Fibroblast of mammary gland (primary cell): ENCODE results near the gene RHEB.

Source experiments
- DNase-seq: peaks from one replicate; pipeline ENCODE4 v3.0.0-alpha.2; 2010; ENCODE audit warnings: low read depth
- H3K4me3 ChIP-seq: 2 replicates; pipeline ENCODE4 v1.5.1; 2011; ENCODE audit warnings: low read depth, mild to moderate bottlenecking, low read length, moderate library complexity; ENCODE audit not compliant: control insufficient read depth
- CTCF ChIP-seq: conservative IDR thresholded peaks from 2 replicates; pipeline ENCODE4 v1.5.1; 2011; ENCODE audit warnings: low read depth, low read length, inconsistent platforms; ENCODE audit not compliant: control insufficient read depth, insufficient read depth

RHEB gene

GRCh38 chr7:151459726-151460473, 59.8 kb downstream of the RHEB start:
- TF ChIP-seq CTCF: peak; percentile 38
- DNase-seq: peak; percentile 88
- H3K4me3 ChIP-seq: peak overlapping the region; percentile 20

- no peak for TF ChIP-seq CTCF
- H3K4me3 ChIP-seq: no peak overlapping the region
- DNase-seq: no peak
These were observed 62.2 kb downstream of the RHEB start for GRCh38 chr7:151457534-151457933.

GRCh38 chr7:151456782-151457181, 62.9 kb downstream of the RHEB start:
- no peak for TF ChIP-seq CTCF
- H3K4me3 ChIP-seq: no peak overlapping the region
- DNase-seq: no peak

- DNase-seq: no peak
- H3K4me3 ChIP-seq: no peak overlapping the region
- TF ChIP-seq CTCF: no peak
These were observed 63.4 kb downstream of the RHEB start for GRCh38 chr7:151456276-151456675.

- H3K4me3 ChIP-seq: no peak overlapping the region
- DNase-seq: no peak
- no peak for TF ChIP-seq CTCF
These were observed 64.0 kb downstream of the RHEB start for GRCh38 chr7:151455690-151456089.

- no peak overlapping the region for H3K4me3 ChIP-seq
- no peak for TF ChIP-seq CTCF
- DNase-seq: no peak
These were observed 64.7 kb downstream of the RHEB start for GRCh38 chr7:151454932-151455530.

- no peak overlapping the region for H3K4me3 ChIP-seq
- no peak for TF ChIP-seq CTCF
- no peak for DNase-seq
These were observed 65.4 kb downstream of the RHEB start for GRCh38 chr7:151454305-151454704.
